ENCODE results near the gene SCYL2.
"Not testable (repeated sequence)": the region's sequence is repeated elsewhere in the genome, so short reads cannot be mapped to it uniquely, and the experiment has no call there.

SCYL2 gene

DNA sequence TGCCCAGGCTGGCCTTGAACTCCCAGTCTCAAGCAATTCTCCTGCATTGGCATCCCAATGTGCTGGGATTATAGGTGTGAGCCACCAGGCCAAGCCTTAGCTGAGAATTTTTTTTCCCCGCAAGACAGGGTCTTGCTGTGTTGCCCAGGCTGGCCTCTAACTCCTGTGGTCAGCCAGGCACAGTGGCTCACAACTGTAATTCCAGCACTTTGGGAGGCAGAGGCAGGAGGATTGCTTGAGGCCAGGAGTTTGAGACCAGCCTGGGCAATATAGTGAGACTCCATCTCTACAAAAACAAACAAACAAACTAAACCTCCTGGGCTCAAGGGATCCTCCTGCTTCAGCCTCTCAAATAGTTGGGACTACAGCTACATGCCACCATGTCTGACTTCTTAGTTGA is 27.4 kb upstream of the SCYL2 start:
- H3K9me3 ChIP-seq (ENCODE audit: control insufficient read depth in 1 of 2, low read length in 2 of 2) = no peaks in the 10 kb centered on the region
- H3K4me1 ChIP-seq (ENCODE audit: control insufficient read depth in 1 of 2, insufficient read depth in 2 of 2, low read length in 2 of 2) = no peaks in the 10 kb centered on the region
- H3K27me3 ChIP-seq (ENCODE audit: low read depth, low read length) = no peaks in the 10 kb centered on the region
- no peaks in the 10 kb centered on the region for H3K36me3 ChIP-seq (ENCODE audit: control insufficient read depth in 1 of 2, insufficient read depth in 2 of 2, low read length in 2 of 2)
- H3K4me3 ChIP-seq (ENCODE audit: low read depth in 1 of 2, low read length in 2 of 2) = no peak overlapping the region
- no peak overlapping the region for H3K27ac ChIP-seq (ENCODE audit: low read length)

DNA sequence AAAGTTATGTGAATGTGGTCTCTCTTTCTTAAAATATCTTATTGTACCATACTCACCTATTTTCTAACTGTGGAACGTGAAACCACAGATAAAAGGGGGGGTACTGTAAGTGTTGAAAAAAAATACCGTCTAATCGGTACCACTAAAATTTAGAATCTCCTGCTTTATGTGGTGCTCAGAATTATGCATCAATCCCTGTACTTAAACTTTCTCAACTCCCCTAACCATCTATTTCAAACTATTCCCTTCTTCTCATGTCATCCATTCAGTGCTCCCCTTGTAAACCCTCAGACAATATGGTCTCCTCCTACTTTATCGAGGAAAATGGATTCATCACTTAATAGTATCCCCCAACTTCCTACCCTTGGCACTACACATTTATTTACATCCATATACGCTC is 23.8 kb upstream of the SCYL2 start:
- Histone ChIP-seq H3K36me3 (ENCODE audit: control insufficient read depth in 1 of 2, insufficient read depth in 2 of 2, low read length in 2 of 2) (no peaks in the 10 kb centered on the region), H3K9me3 (ENCODE audit: control insufficient read depth in 1 of 2, low read length in 2 of 2) (no peaks in the 10 kb centered on the region), H3K4me1 (ENCODE audit: control insufficient read depth in 1 of 2, insufficient read depth in 2 of 2, low read length in 2 of 2) (no peaks in the 10 kb centered on the region), H3K4me3 (ENCODE audit: low read depth in 1 of 2, low read length in 2 of 2) (no peak overlapping the region), H3K27ac (ENCODE audit: low read length) (no peak overlapping the region), H3K27me3 (ENCODE audit: low read depth, low read length) (no peaks in the 10 kb centered on the region)

DNA sequence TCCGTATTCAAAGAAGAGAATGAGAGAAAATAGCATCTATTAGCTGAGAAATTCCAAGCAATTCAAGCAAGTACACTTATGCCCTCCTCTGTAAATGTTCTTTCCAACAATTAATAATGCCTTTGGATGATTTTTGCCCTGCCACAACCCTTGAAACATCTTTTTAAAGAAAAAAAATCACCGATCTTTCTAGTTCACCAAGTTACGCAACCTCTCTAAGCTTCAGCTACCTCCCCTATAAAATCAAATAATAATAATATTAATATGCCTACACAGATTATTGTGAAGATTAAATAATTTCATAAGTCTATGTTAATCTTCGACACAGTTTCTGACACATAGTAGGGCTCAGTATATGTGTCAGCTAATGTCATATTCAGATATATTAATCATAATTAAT is 19.2 kb upstream of the SCYL2 start:
- no peaks in the 10 kb centered on the region for H3K36me3 ChIP-seq (ENCODE audit: control insufficient read depth in 1 of 2, insufficient read depth in 2 of 2, low read length in 2 of 2)
- no peak overlapping the region for H3K4me3 ChIP-seq (ENCODE audit: low read depth in 1 of 2, low read length in 2 of 2)
- no peak overlapping the region for H3K27ac ChIP-seq (ENCODE audit: low read length)
- no peaks in the 10 kb centered on the region for H3K27me3 ChIP-seq (ENCODE audit: low read depth, low read length)
- no peaks in the 10 kb centered on the region for H3K4me1 ChIP-seq (ENCODE audit: control insufficient read depth in 1 of 2, insufficient read depth in 2 of 2, low read length in 2 of 2)
- no peaks in the 10 kb centered on the region for H3K9me3 ChIP-seq (ENCODE audit: control insufficient read depth in 1 of 2, low read length in 2 of 2)

DNA sequence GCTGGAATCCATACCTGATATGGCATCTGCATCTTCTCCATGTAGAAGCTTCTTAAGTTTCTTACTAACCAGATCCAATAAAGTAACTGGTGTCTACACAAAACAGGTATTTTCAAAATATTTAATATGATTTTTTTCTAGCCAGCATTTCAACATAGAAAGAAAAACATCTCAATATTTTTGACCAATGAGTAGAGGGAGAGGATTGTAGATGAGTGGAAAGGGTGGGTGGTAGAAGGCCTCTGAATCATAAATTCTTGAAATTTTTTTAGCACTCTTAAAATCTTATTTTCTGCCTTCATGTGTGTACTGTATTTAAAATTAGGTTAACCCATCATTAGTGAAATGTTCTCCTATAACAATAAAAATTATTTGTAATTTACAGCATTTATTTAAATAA is 18.1 kb upstream of the SCYL2 start:
- H3K4me1 ChIP-seq (ENCODE audit: control insufficient read depth in 1 of 2, insufficient read depth in 2 of 2, low read length in 2 of 2) = no peaks in the 10 kb centered on the region
- H3K27ac ChIP-seq (ENCODE audit: low read length) = no peak overlapping the region
- H3K9me3 ChIP-seq (ENCODE audit: control insufficient read depth in 1 of 2, low read length in 2 of 2) = no peaks in the 10 kb centered on the region
- no peaks in the 10 kb centered on the region for H3K36me3 ChIP-seq (ENCODE audit: control insufficient read depth in 1 of 2, insufficient read depth in 2 of 2, low read length in 2 of 2)
- no peaks in the 10 kb centered on the region for H3K27me3 ChIP-seq (ENCODE audit: low read depth, low read length)
- no peak overlapping the region for H3K4me3 ChIP-seq (ENCODE audit: low read depth in 1 of 2, low read length in 2 of 2)

DNA sequence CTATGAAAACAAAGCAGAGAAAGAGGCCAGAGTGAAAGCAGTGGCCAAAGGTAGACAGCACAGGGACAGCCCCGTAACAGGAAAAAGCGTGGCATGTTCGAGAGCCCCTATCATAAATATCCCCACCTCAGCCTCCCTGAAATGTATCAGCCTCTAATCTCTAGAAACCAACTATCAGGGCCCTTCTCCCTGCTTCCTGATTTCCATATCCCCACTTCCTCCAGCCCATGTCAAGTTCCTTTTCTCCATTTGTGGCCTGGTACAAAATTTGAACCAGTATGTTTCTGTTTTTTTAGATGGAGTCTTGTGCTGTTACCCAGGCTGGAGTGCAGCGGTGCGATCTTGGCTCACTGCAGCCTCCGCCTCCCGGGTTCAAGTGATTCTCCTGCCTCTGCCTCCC is 17.0 kb upstream of the SCYL2 start:
- H3K27me3 ChIP-seq (ENCODE audit: low read depth, low read length) = no peaks in the 10 kb centered on the region
- no peak overlapping the region for H3K4me3 ChIP-seq (ENCODE audit: low read depth in 1 of 2, low read length in 2 of 2)
- no peaks in the 10 kb centered on the region for H3K36me3 ChIP-seq (ENCODE audit: control insufficient read depth in 1 of 2, insufficient read depth in 2 of 2, low read length in 2 of 2)
- no peak overlapping the region for H3K27ac ChIP-seq (ENCODE audit: low read length)
- H3K4me1 ChIP-seq (ENCODE audit: control insufficient read depth in 1 of 2, insufficient read depth in 2 of 2, low read length in 2 of 2) = no peaks in the 10 kb centered on the region
- H3K9me3 ChIP-seq (ENCODE audit: control insufficient read depth in 1 of 2, low read length in 2 of 2) = no peaks in the 10 kb centered on the region

DNA sequence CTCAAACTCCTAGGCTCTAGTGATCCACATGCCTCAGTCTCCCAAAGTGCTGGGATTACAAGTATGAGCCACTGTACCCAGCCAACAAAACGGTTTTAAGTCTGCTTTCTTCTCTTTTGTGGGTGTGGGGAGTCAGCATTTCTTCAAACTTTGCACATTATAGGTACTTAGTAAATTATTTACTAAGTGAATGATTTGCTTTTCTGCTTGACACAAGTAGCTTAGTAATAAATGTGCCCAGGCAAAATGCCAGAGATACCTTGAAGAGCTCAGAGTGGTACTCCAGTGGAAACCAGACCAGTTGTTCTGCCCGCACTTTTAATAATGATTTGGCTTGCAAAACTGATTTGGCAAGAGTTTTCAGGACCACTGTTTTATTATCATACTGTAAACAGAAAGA is 15.1 kb upstream of the SCYL2 start:
- Histone ChIP-seq H3K4me3 (ENCODE audit: low read depth in 1 of 2, low read length in 2 of 2) (no peak overlapping the region), H3K27me3 (ENCODE audit: low read depth, low read length) (no peaks in the 10 kb centered on the region), H3K4me1 (ENCODE audit: control insufficient read depth in 1 of 2, insufficient read depth in 2 of 2, low read length in 2 of 2) (no peaks in the 10 kb centered on the region), H3K36me3 (ENCODE audit: control insufficient read depth in 1 of 2, insufficient read depth in 2 of 2, low read length in 2 of 2) (no peaks in the 10 kb centered on the region), H3K27ac (ENCODE audit: low read length) (no peak overlapping the region), H3K9me3 (ENCODE audit: control insufficient read depth in 1 of 2, low read length in 2 of 2) (no peaks in the 10 kb centered on the region)

DNA sequence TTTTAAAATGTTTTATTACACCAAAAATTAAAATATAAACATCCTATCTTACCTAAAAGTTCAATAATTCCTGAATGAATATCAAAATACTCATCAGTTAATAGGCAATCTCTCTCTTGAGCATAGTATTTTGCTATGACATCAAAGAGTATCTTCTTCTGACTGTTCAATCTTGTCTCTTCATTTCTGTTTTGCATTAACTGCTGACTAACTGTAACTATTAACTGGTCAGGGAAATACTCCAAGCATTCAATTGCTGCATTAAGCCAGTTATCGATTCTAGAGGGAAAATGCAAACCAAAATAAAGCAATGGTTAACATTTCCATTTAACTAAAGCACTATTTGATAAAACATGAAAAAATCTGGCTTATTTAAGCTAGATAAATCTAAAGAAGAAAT is 13.5 kb upstream of the SCYL2 start:
- Histone ChIP-seq H3K27ac (ENCODE audit: low read length) (no peak overlapping the region), H3K9me3 (ENCODE audit: control insufficient read depth in 1 of 2, low read length in 2 of 2) (no peaks in the 10 kb centered on the region), H3K27me3 (ENCODE audit: low read depth, low read length) (no peaks in the 10 kb centered on the region), H3K4me3 (ENCODE audit: low read depth in 1 of 2, low read length in 2 of 2) (no peak overlapping the region), H3K4me1 (ENCODE audit: control insufficient read depth in 1 of 2, insufficient read depth in 2 of 2, low read length in 2 of 2) (no peaks in the 10 kb centered on the region), H3K36me3 (ENCODE audit: control insufficient read depth in 1 of 2, insufficient read depth in 2 of 2, low read length in 2 of 2) (no peaks in the 10 kb centered on the region)

DNA sequence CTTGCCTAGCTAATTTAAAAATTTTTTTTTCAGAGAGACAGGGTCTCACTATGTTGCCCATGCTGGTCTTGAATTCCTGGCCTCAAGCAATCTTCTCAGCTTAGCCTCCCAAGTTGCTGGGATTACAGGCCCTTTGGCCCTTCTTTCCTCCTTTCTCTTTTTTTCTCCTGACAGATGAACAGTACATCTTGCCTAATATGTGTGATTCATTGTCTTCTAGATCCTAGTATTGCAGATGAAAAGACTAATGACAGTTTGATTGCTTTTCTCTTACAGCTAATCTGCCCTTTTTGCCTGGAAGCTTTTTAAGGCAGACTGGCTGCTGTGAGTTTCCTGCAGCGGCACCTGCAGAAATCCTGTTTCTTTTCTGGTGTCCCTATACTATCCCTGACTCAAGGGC is 12.1 kb upstream of the SCYL2 start:
- H3K36me3 ChIP-seq (ENCODE audit: control insufficient read depth in 1 of 2, insufficient read depth in 2 of 2, low read length in 2 of 2) = no peaks in the 10 kb centered on the region
- no peaks in the 10 kb centered on the region for H3K4me1 ChIP-seq (ENCODE audit: control insufficient read depth in 1 of 2, insufficient read depth in 2 of 2, low read length in 2 of 2)

GRCh38 chr12:100258127-100258526 is 8.8 kb upstream of the SCYL2 start:
- Histone ChIP-seq H3K36me3 (ENCODE audit: control insufficient read depth in 1 of 2, insufficient read depth in 2 of 2, low read length in 2 of 2) (no peaks in the 10 kb centered on the region), H3K4me1 (ENCODE audit: control insufficient read depth in 1 of 2, insufficient read depth in 2 of 2, low read length in 2 of 2) (peaks cover 0 to 3% of the 10 kb centered on the region in 2 donors), H3K27ac (ENCODE audit: low read length) (no peak overlapping the region), H3K27me3 (ENCODE audit: low read depth, low read length) (no peaks in the 10 kb centered on the region), H3K4me3 (ENCODE audit: low read depth in 1 of 2, low read length in 2 of 2) (no peak overlapping the region), H3K9me3 (ENCODE audit: control insufficient read depth in 1 of 2, low read length in 2 of 2) (no peaks in the 10 kb centered on the region)

More for the DNA sequence above, 12.1 kb upstream of the SCYL2 start:
- Histone ChIP-seq H3K9me3 (ENCODE audit: control insufficient read depth in 1 of 2, low read length in 2 of 2) (no peaks in the 10 kb centered on the region), H3K4me3 (ENCODE audit: low read depth in 1 of 2, low read length in 2 of 2) (no peak overlapping the region), H3K27me3 (ENCODE audit: low read depth, low read length) (no peaks in the 10 kb centered on the region), H3K27ac (ENCODE audit: low read length) (no peak overlapping the region)

GRCh38 chr12:100263131-100263530 is 3.8 kb upstream of the SCYL2 start:
- Histone ChIP-seq H3K4me3 (ENCODE audit: low read depth in 1 of 2, low read length in 2 of 2) (no peak overlapping the region), H3K27ac (ENCODE audit: low read length) (no peak overlapping the region), H3K9me3 (ENCODE audit: control insufficient read depth in 1 of 2, low read length in 2 of 2) (no peaks in the 10 kb centered on the region), H3K27me3 (ENCODE audit: low read depth, low read length) (no peaks in the 10 kb centered on the region), H3K4me1 (ENCODE audit: control insufficient read depth in 1 of 2, insufficient read depth in 2 of 2, low read length in 2 of 2) (peaks cover 3 to 5% of the 10 kb centered on the region in 2 donors), H3K36me3 (ENCODE audit: control insufficient read depth in 1 of 2, insufficient read depth in 2 of 2, low read length in 2 of 2) (no peaks in the 10 kb centered on the region)

GRCh38 chr12:100265107-100265506 is 1.9 kb upstream of the SCYL2 start:
- H3K4me3 ChIP-seq (ENCODE audit: low read depth in 1 of 2, low read length in 2 of 2); H3K27ac ChIP-seq (ENCODE audit: low read length); H3K27me3 ChIP-seq (ENCODE audit: low read depth, low read length); H3K36me3 ChIP-seq (ENCODE audit: control insufficient read depth in 1 of 2, insufficient read depth in 2 of 2, low read length in 2 of 2); H3K9me3 ChIP-seq (ENCODE audit: control insufficient read depth in 1 of 2, low read length in 2 of 2): not testable (repeated sequence)
- peaks cover 3 to 23% of the 10 kb centered on the region in 2 donors for H3K4me1 ChIP-seq (ENCODE audit: control insufficient read depth in 1 of 2, insufficient read depth in 2 of 2, low read length in 2 of 2)

DNA sequence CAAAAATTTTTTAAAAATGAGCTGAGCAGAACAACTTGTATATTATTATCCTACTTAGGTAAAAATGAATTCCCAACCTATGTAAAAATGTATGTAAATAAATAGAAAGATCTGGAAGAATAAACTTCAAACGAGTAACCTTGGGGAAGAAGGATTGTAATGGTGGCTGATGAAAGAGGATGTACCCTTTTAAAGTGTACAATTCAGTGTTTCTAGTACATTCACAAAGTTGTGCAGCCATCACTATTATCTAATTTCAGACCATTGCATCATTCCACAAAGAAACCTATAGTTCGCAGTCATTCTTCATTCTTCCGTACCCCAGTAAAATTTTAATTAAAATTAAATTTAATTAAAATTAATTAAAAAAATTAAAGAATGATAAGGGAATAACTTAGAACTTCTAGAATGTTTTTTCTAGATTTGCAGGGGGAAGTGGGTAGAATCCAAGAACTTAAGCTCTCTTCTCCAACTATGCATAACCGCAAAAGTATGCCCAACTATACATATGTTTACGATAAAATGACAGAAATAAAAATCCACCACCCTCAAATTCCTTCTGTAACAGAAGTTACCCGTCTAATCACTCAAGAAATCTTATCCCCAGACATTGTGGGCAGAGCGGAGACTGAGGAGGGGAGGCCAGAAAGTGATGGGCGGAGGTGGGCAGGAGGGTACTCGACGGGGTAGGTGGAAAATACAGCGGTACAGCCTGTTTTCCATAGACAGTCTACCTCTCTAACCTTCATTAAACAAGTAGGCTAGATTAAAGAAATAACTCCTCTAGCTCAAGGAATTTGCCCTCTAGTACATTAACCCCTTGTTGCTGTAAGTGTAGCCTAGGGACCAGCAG is 1.0 kb upstream of the SCYL2 start:
- Histone ChIP-seq H3K4me1 (ENCODE audit: control insufficient read depth in 1 of 2, insufficient read depth in 2 of 2, low read length in 2 of 2) (peaks cover 3 to 28% of the 10 kb centered on the region in 2 donors), H3K9me3 (ENCODE audit: control insufficient read depth in 1 of 2, low read length in 2 of 2) (no peaks in the 10 kb centered on the region), H3K27me3 (ENCODE audit: low read depth, low read length) (no peaks in the 10 kb centered on the region), H3K36me3 (ENCODE audit: control insufficient read depth in 1 of 2, insufficient read depth in 2 of 2, low read length in 2 of 2) (no peaks in the 10 kb centered on the region), H3K4me3 (ENCODE audit: low read depth in 1 of 2, low read length in 2 of 2) (peak overlapping the region; percentile 84 to 85), H3K27ac (ENCODE audit: low read length) (peak overlapping the region; percentile 91)
